GM18868 (cell line): ENCODE data around the gene PIP5K1B.
A peak's percentile ranks its signal among the peaks of the same experiment; 100 is the strongest.
"Not testable (repeated sequence)": the region's sequence is repeated elsewhere in the genome, so short reads cannot be mapped to it uniquely, and the experiment has no call there.

ENCODE experiments used
- ATAC-seq: cut with Tn5 transposase; IDR thresholded peaks from one replicate; pipeline ENCODE4 v1.9.1; 2021; ENCODE audit warnings: mild to moderate bottlenecking, moderate library complexity; ENCODE audit not compliant: unreplicated experiment

Gene PIP5K1B, protein sequence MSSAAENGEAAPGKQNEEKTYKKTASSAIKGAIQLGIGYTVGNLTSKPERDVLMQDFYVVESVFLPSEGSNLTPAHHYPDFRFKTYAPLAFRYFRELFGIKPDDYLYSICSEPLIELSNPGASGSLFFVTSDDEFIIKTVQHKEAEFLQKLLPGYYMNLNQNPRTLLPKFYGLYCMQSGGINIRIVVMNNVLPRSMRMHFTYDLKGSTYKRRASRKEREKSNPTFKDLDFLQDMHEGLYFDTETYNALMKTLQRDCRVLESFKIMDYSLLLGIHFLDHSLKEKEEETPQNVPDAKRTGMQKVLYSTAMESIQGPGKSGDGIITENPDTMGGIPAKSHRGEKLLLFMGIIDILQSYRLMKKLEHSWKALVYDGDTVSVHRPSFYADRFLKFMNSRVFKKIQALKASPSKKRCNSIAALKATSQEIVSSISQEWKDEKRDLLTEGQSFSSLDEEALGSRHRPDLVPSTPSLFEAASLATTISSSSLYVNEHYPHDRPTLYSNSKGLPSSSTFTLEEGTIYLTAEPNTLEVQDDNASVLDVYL

DNA sequence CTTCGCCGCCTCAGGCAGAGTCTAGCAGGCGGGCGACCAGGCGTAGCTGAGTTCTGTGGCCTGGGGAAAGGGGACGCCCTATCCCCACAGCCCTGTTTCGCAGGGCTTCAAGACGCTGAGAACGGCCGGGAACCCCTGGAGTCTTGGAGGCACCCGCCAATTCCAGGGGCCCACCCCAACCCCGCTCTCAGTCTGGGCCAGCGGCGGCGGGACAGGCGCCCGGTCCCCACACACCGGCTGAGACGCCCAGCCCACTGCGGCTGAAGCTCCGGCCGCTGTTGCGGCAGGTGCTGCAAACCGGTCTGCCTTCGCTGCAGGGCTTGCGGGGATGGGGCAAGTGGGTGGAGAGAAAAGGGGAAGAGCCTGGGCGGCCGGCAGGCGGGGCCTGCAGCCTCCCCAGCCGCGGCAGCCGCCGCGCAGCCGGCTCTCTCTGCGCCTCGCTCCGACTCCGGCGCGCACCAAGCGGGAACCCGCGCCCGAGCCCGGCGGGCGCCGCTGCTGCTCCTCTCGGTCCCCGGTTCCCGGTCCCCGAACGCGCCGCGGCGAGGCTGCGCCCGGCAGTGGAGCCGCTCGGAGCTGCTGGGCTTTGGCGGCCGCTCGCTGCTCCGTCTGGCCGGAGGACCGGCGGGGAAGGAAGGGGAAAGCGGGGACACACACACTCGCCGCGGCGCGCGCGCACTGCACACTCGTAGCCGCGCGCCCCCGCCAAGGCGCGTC lies at the start of gene PIP5K1B:
PIP5K1B (plus strand) TSS at position 427 of the 717 bp plus-strand sequence. CDS start 117,375 bp downstream, outside the sequence.
- peak; percentile 73 for ATAC-seq

GRCh38 chr9:68664036-68664435 lies 41.0 kb upstream of the PIP5K1B start:
- no peak for ATAC-seq

- ATAC-seq = no peak
These were observed 36.9 kb upstream of the PIP5K1B start for GRCh38 chr9:68668127-68668526.

DNA sequence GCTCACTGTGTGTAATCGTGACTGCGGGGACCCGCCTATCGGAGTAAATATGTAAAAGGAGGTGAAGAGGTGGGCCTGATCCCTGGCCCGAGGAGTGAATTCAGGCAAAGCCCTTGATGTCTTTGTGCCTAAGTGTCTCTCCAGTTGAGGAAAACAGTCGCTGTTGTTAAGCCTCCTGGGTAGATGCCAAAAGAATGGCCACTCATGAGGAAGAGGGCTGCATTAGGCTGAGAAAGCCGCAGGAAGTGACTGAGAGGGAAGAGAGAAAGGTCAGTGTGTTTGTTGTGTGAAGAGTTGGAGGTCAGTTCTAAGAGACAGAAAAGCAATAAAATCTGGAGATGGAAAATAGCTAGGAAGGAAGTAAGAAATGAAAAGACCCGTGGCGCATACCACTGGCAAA lies 35.8 kb upstream of the PIP5K1B start:
- no peak for ATAC-seq

GRCh38 chr9:68672215-68672614 lies 32.8 kb upstream of the PIP5K1B start:
- peak; percentile 61 for ATAC-seq

DNA sequence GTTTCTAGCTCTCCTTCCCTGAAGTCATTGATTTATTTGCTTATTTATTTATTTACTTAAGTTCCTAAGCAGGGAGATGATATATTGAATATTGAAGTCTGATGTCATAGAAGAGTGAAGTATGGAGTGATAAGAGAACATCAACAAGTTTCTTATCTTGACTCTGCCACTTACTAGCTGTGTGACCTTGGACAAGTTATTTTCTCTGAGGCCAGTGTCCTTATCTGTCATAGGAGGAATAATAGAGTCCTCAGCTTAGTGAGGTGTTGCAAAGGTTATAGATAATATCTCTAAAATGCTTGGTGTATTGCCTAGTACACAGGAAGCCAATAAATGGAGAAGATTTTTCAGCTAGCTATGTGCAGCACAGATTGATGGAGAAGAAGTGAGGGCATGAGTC lies 32.4 kb upstream of the PIP5K1B start:
- no peak for ATAC-seq

DNA sequence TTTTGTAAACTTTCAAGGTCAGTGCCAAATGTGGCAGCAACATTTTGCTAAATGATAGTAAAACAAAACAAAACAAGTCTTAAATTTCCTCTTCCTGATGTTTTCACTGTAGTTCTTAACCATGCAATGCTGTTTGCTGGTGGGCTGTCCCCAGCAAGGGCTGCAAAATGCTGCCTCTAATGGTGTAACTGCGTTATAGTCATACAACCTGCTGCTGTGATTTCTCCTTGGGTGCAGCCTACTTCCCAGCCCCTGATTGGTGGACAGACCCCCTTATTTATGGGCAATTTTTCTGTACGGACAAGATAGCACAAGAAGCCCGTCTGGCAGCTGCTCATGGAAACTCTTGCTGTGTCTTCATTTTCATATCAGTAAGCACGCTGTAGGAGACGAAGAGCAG lies 26.6 kb upstream of the PIP5K1B start:
- peak; percentile 83 for ATAC-seq

- ATAC-seq = no peak
These were observed 21.6 kb upstream of the PIP5K1B start for GRCh38 chr9:68683433-68683832.

- no peak for ATAC-seq
These were observed 19.8 kb upstream of the PIP5K1B start for GRCh38 chr9:68685213-68685612.

DNA sequence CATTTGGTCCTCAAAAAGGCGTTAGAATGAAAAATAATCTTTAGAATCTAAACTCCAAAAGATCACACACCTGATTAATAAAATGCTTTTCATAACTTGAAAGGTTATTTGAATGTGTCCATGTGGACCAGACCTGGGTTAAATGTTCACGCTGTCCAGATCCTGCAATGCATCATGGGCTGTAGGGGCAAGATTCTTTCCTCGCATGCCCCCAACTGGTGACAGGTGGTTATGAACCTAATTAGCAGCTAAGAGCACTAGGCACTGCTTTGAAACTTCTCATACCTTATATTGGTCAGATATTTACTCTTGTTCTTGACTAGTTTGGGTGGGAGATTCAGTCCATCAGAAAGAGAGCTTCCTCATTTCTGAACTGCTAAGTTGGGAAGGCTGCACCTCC lies 19.3 kb upstream of the PIP5K1B start:
- ATAC-seq = peak; percentile 97

GRCh38 chr9:68690088-68690487 lies 15.0 kb upstream of the PIP5K1B start:
- no peak for ATAC-seq

GRCh38 chr9:68692519-68692918 lies 12.5 kb upstream of the PIP5K1B start:
- ATAC-seq = no peak

DNA sequence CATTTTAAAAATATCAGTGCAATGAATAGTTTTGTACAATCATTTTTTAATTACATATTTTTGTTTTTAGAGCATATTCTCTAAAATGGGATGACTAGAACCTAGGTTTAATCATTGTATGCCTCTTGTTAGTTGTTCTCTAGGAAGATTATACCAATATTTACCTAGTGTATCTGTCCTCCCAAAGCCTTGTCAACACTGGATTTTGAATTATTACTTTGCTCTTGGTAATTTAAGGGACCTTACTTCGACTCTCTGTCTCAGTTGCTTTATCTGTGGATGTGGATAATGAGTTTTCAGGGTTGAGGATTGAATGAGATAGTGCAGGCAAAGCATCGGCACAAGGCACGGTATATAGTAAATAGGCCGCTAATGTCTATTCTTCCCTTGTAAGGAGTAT lies 10.9 kb upstream of the PIP5K1B start:
- no peak for ATAC-seq

- no peak for ATAC-seq
These were observed 7.2 kb upstream of the PIP5K1B start for GRCh38 chr9:68697851-68698250.

DNA sequence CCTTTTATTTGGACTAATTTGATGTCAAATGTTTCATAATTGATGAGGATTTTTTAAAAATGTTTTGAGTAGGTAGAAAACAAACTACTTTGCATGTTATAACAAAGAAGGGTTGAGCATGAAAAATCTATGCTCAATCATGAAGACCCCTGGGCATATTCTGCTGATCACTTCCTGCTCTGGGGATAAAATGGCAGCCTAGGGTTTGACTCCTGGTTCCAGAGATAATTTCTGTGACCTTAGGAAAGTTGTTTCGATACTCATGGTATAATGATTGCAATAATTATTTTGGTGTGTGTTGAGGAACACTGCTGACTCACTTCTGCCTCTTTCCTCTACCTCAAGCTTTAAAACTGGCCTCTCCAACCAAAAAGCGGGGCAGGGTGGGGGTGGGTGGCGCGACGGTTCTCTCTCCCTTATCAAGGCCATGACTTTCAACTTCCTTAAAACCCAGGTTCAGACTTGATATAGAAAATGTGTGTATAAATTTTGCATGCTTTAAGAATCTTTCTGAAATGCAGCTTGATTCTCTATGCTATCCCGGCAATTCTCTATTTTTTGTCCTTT lies 6.0 kb upstream of the PIP5K1B start:
- no peak for ATAC-seq

DNA sequence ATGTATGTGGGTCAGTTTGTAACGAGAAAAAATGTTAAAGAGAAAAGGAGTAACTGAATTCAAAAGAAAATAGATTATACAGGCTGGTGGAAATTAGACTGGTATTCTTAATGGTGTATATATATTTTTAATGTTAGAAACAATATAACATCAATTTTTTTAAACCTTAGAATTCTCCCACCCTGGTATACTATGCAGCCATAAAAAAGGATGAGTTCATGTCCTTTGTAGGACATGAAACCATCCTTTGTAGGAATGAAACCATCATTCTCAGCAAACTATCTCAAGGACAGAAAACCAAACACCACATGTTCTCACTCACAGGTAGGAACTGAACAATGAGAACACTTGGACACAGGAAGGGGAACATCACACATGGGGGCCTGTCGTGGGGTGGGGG lies 5.4 kb upstream of the PIP5K1B start:
- not testable (repeated sequence) for ATAC-seq

GRCh38 chr9:68702493-68702892 lies 2.5 kb upstream of the PIP5K1B start:
- ATAC-seq = no peak

DNA sequence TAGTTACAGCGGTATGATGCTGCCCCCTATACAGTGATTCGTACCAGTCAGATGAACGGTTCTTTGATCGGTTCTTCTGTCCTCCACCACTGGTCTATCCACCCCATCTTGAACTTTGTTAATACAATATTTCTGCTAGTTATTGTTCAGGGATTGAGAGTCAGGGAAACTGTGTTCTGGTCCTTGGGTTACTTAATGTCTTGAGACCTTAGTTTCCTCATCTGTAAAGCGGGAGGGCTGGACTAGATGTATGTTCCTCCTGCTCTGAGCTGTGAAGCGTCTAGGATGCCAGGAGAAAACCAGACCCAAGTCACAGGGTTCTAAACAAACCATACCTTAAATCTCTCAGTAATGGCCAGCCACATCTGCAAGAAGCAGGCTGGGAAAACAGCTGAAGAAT lies 1.4 kb upstream of the PIP5K1B start:
- ATAC-seq = no peak

GRCh38 chr9:68704498-68704813 lies 584 bp upstream of the PIP5K1B start:
- no peak for ATAC-seq

- no peak for ATAC-seq
These were observed 707 bp downstream of the PIP5K1B start for GRCh38 chr9:68705531-68706362.
